Stimulated activated naive CD8-positive, alpha-beta T cell treated with anti-CD3 and anti-CD28 coated beads, Interleukin-15, amount 100 ng/mL, for 72 hours (primary cell): Measurements from ENCODE around the gene VPS18.
"Not testable (repeated sequence)": the region's sequence is repeated elsewhere in the genome, so short reads cannot be mapped to it uniquely, and the experiment has no call there.

Experiments
- ATAC-seq: fragments of 150-1000 bp; cut with Tn5 transposase; 2 replicates; pipeline ENCODE4 v1.10.0; 2021; ENCODE audit warnings: mild to moderate bottlenecking, moderate library complexity
- DNase-seq, 2 donors: peaks; one replicate each; pipeline ENCODE4 v3.0.0; 2021 to 2022
- H3K27ac Mint-ChIP-seq, 2 donors: one replicate each; pipeline ENCODE4 v1.8.0; 2022; ENCODE audit warnings: mild to moderate bottlenecking in 2 of 2, mixed read lengths in 2 of 2, moderate library complexity in 2 of 2
- H3K27me3 Mint-ChIP-seq: one replicate; pipeline ENCODE4 v1.8.0; 2022; ENCODE audit warnings: mixed read lengths
- H3K4me1 Mint-ChIP-seq: one replicate; pipeline ENCODE4 v1.8.0; 2022; ENCODE audit warnings: mild to moderate bottlenecking, mixed read lengths
- H3K4me3 Mint-ChIP-seq, 2 donors: one replicate each; pipeline ENCODE4 v1.8.0; 2022; ENCODE audit warnings: mild to moderate bottlenecking in 2 of 2, mixed read lengths in 2 of 2, moderate library complexity in 1 of 2
- H3K9me3 Mint-ChIP-seq, 2 donors: one replicate each; pipeline ENCODE4 v1.8.0; 2022; ENCODE audit warnings: mixed read lengths in 2 of 2

VPS18 gene

GRCh38 chr15:40859206-40859851, 34.9 kb upstream of the VPS18 start:
- ATAC-seq (peak; percentile 92), DNase-seq (peak; percentile 83 to 85)
- H3K27ac Mint-ChIP-seq: no peak overlapping the region
- H3K27me3 Mint-ChIP-seq: peaks cover 5% of the 10 kb centered on the region
- peaks cover 22% of the 10 kb centered on the region for H3K4me1 Mint-ChIP-seq
- peak overlapping the region in 1 of 2 donors; percentile 31 for H3K4me3 Mint-ChIP-seq
- H3K9me3 Mint-ChIP-seq: no peaks in the 10 kb centered on the region

- H3K9me3 Mint-ChIP-seq, ATAC-seq, H3K4me3 Mint-ChIP-seq, H3K27ac Mint-ChIP-seq, DNase-seq: not testable (repeated sequence)
- peaks cover 13% of the 10 kb centered on the region for H3K27me3 Mint-ChIP-seq
- H3K4me1 Mint-ChIP-seq: peaks cover 22% of the 10 kb centered on the region
Observed at GRCh38 chr15:40861147-40861546, 33.1 kb upstream of the VPS18 start.

- H3K9me3 Mint-ChIP-seq: no peaks in the 10 kb centered on the region
- H3K27me3 Mint-ChIP-seq: peaks cover 13% of the 10 kb centered on the region
- DNase-seq (no peak), ATAC-seq (no peak)
- H3K4me1 Mint-ChIP-seq: peaks cover 9% of the 10 kb centered on the region
- no peak overlapping the region for H3K27ac Mint-ChIP-seq
- H3K4me3 Mint-ChIP-seq: no peak overlapping the region
Observed at GRCh38 chr15:40863660-40864270, 30.5 kb upstream of the VPS18 start.

GRCh38 chr15:40867199-40867598, 27.1 kb upstream of the VPS18 start:
- no peak overlapping the region for H3K27ac Mint-ChIP-seq
- no peak for DNase-seq
- H3K4me3 Mint-ChIP-seq: no peak overlapping the region
- ATAC-seq: no peak
- H3K4me1 Mint-ChIP-seq: peaks cover 11% of the 10 kb centered on the region
- no peaks in the 10 kb centered on the region for H3K9me3 Mint-ChIP-seq
- peaks cover 13% of the 10 kb centered on the region for H3K27me3 Mint-ChIP-seq

GRCh38 chr15:40869686-40870085, 24.6 kb upstream of the VPS18 start:
- peaks cover 31% of the 10 kb centered on the region for H3K4me1 Mint-ChIP-seq

GRCh38 chr15:40870716-40871115, 23.5 kb upstream of the VPS18 start:
- H3K27ac Mint-ChIP-seq: no peak overlapping the region
- H3K9me3 Mint-ChIP-seq: no peaks in the 10 kb centered on the region
- no peak overlapping the region for H3K4me3 Mint-ChIP-seq
- peaks cover 26% of the 10 kb centered on the region for H3K27me3 Mint-ChIP-seq
- no peak for DNase-seq
- no peak for ATAC-seq
- H3K4me1 Mint-ChIP-seq: peaks cover 31% of the 10 kb centered on the region

More at GRCh38 chr15:40869686-40870085, 24.6 kb upstream of the VPS18 start:
- H3K27me3 Mint-ChIP-seq: peaks cover 29% of the 10 kb centered on the region
- H3K9me3 Mint-ChIP-seq: no peaks in the 10 kb centered on the region
- H3K4me3 Mint-ChIP-seq: no peak overlapping the region
- ATAC-seq (no peak), DNase-seq (no peak)
- no peak overlapping the region for H3K27ac Mint-ChIP-seq

GRCh38 chr15:40871749-40872617, 22.3 kb upstream of the VPS18 start:
- DNase-seq (no peak), ATAC-seq (no peak)
- Mint-ChIP-seq H3K4me1 (peaks cover 31% of the 10 kb centered on the region), H3K4me3 (no peak overlapping the region), H3K9me3 (no peaks in the 10 kb centered on the region), H3K27me3 (peaks cover 32% of the 10 kb centered on the region), H3K27ac (no peak overlapping the region)

- Mint-ChIP-seq H3K27me3 (peaks cover 33% of the 10 kb centered on the region), H3K27ac (no peak overlapping the region), H3K4me1 (peaks cover 31% of the 10 kb centered on the region), H3K4me3 (peak overlapping the region; percentile 71 to 92), H3K9me3 (no peaks in the 10 kb centered on the region)
- ATAC-seq (no peak), DNase-seq (no peak)
Observed at GRCh38 chr15:40872791-40873693, 21.2 kb upstream of the VPS18 start.

GRCh38 chr15:40873694-40874561, 20.3 kb upstream of the VPS18 start, which contains the start of gene RHOV:
RHOV (minus strand) TSS chr15:40874234; CDS start chr15:40874139, 95 bp downstream.
- peak; percentile 87 for ATAC-seq
- H3K27ac Mint-ChIP-seq: no peak within 1 kb of the TSS

GRCh38 chr15:40875991-40876730, 18.1 kb upstream of the VPS18 start:
- ATAC-seq: no peak
- Mint-ChIP-seq H3K4me3 (no peak overlapping the region), H3K27me3 (peaks cover 36% of the 10 kb centered on the region), H3K4me1 (peaks cover 48% of the 10 kb centered on the region), H3K27ac (no peak overlapping the region), H3K9me3 (no peaks in the 10 kb centered on the region)
- no peak for DNase-seq

More at GRCh38 chr15:40873694-40874561, 20.3 kb upstream of the VPS18 start, which contains the start of gene RHOV:
- H3K9me3 Mint-ChIP-seq: no peaks in the 10 kb centered on the region
- peaks cover 33% of the 10 kb centered on the region for H3K27me3 Mint-ChIP-seq
- DNase-seq: peak; percentile 38 to 50
- H3K4me3 Mint-ChIP-seq: peak within 1 kb of the TSS; percentile 81 to 92
- H3K4me1 Mint-ChIP-seq: peaks cover 38% of the 10 kb centered on the region

GRCh38 chr15:40877694-40878093, 16.6 kb upstream of the VPS18 start:
- DNase-seq (no peak), ATAC-seq (no peak)

GRCh38 chr15:40878785-40879184, 15.5 kb upstream of the VPS18 start:
- peaks cover 26% of the 10 kb centered on the region for H3K27me3 Mint-ChIP-seq
- DNase-seq: peak; percentile 35 to 50
- no peak overlapping the region for H3K27ac Mint-ChIP-seq
- peaks cover 27% of the 10 kb centered on the region for H3K4me1 Mint-ChIP-seq
- H3K4me3 Mint-ChIP-seq: no peak overlapping the region
- peak; percentile 90 for ATAC-seq
- H3K9me3 Mint-ChIP-seq: no peaks in the 10 kb centered on the region

More at GRCh38 chr15:40877694-40878093, 16.6 kb upstream of the VPS18 start:
- Mint-ChIP-seq H3K27me3 (peaks cover 37% of the 10 kb centered on the region), H3K4me1 (peaks cover 33% of the 10 kb centered on the region), H3K4me3 (no peak overlapping the region), H3K27ac (no peak overlapping the region), H3K9me3 (no peaks in the 10 kb centered on the region)

- ATAC-seq (peak; percentile 52), DNase-seq (no peak)
- no peaks in the 10 kb centered on the region for H3K9me3 Mint-ChIP-seq
- H3K27ac Mint-ChIP-seq: no peak overlapping the region
- no peak overlapping the region for H3K4me3 Mint-ChIP-seq
- peaks cover 18% of the 10 kb centered on the region for H3K27me3 Mint-ChIP-seq
- peaks cover 28% of the 10 kb centered on the region for H3K4me1 Mint-ChIP-seq
Observed at GRCh38 chr15:40879609-40880008, 14.6 kb upstream of the VPS18 start.
